Parathyroid adenoma (tissue), 2 donors: Measurements from ENCODE around the gene NCAPH2.

Source experiments
- H2AFZ ChIP-seq: fragments of 300-600 bp; sonication (generic); one replicate; pipeline ENCODE4 v1.7.0; 2017; ENCODE audit warnings: antibody characterized with exemption, mild to moderate bottlenecking
- H3K27ac ChIP-seq: fragments of 300-600 bp; sonication (generic); one replicate; pipeline ENCODE4 v1.7.0; 2017
- H3K27me3 ChIP-seq: fragments of 300-600 bp; sonication (generic); one replicate; pipeline ENCODE4 v1.7.0; 2017; ENCODE audit warnings: low read length; ENCODE audit not compliant: control insufficient read depth, insufficient read depth
- H3K36me3 ChIP-seq: fragments of 300-600 bp; sonication (generic); one replicate; pipeline ENCODE4 v1.7.0; 2017; ENCODE audit warnings: low read length; ENCODE audit not compliant: control insufficient read depth, insufficient read depth
- H3K4me1 ChIP-seq: fragments of 300-600 bp; sonication (generic); one replicate; pipeline ENCODE4 v1.7.0; 2017; ENCODE audit warnings: control low read depth
- H3K4me2 ChIP-seq: fragments of 300-600 bp; sonication (generic); one replicate; pipeline ENCODE4 v1.7.0; 2017; ENCODE audit warnings: low read length
- H3K4me3 ChIP-seq: fragments of 300-600 bp; sonication (generic); one replicate; pipeline ENCODE4 v1.7.0; 2017; ENCODE audit warnings: low read depth, low read length
- H3K79me2 ChIP-seq: fragments of 300-600 bp; sonication (generic); one replicate; pipeline ENCODE4 v1.7.0; 2017; ENCODE audit warnings: control low read depth
- H3K9ac ChIP-seq: fragments of 300-600 bp; sonication (generic); one replicate; pipeline ENCODE4 v1.7.0; 2017; ENCODE audit warnings: mild to moderate bottlenecking
- H3K9me3 ChIP-seq: fragments of 300-600 bp; sonication (generic); one replicate; pipeline ENCODE4 v1.7.0; 2017; ENCODE audit warnings: low read length; ENCODE audit not compliant: control insufficient read depth
- CTCF ChIP-seq: fragments of 300-600 bp; sonication (generic); IDR thresholded peaks from one replicate; pipeline ENCODE4 v1.7.0; 2017; ENCODE audit warnings: antibody characterized with exemption, mild to moderate bottlenecking
- donor health status: primary hyperparathyroidism.

The NCAPH2 gene

GRCh38 chr22:50561401-50562358, 53.7 kb downstream of the NCAPH2 start:
- TF ChIP-seq CTCF: no peak
- Histone ChIP-seq H3K27ac (no peak overlapping the region), H3K27me3 (no peaks in the 10 kb centered on the region), H3K4me2 (no peak overlapping the region), H2AFZ (no peak overlapping the region), H3K4me1 (no peaks in the 10 kb centered on the region), H3K9me3 (no peaks in the 10 kb centered on the region), H3K4me3 (no peak overlapping the region), H3K79me2 (no peaks in the 10 kb centered on the region), H3K9ac (no peak overlapping the region), H3K36me3 (no peaks in the 10 kb centered on the region)

GRCh38 chr22:50562523-50563412, 54.7 kb downstream of the NCAPH2 start, which contains the start of gene SYCE3:
Gene SYCE3, minus strand, starts transcription at chr22:50562919. Its CDS starts 6,514 bp downstream, at chr22:50556405.
- Histone ChIP-seq H3K4me2 (peak within 1 kb of the TSS; percentile 98), H3K9me3 (no peaks in the 10 kb centered on the region), H3K9ac (peak within 1 kb of the TSS; percentile 53), H3K27me3 (no peaks in the 10 kb centered on the region), H2AFZ (peak within 1 kb of the TSS; percentile 72), H3K79me2 (no peaks in the 10 kb centered on the region), H3K36me3 (no peaks in the 10 kb centered on the region), H3K27ac (peak within 1 kb of the TSS; percentile 93), H3K4me1 (no peaks in the 10 kb centered on the region), H3K4me3 (peak within 1 kb of the TSS; percentile 87)
- peak; percentile 91 for TF ChIP-seq CTCF

DNA sequence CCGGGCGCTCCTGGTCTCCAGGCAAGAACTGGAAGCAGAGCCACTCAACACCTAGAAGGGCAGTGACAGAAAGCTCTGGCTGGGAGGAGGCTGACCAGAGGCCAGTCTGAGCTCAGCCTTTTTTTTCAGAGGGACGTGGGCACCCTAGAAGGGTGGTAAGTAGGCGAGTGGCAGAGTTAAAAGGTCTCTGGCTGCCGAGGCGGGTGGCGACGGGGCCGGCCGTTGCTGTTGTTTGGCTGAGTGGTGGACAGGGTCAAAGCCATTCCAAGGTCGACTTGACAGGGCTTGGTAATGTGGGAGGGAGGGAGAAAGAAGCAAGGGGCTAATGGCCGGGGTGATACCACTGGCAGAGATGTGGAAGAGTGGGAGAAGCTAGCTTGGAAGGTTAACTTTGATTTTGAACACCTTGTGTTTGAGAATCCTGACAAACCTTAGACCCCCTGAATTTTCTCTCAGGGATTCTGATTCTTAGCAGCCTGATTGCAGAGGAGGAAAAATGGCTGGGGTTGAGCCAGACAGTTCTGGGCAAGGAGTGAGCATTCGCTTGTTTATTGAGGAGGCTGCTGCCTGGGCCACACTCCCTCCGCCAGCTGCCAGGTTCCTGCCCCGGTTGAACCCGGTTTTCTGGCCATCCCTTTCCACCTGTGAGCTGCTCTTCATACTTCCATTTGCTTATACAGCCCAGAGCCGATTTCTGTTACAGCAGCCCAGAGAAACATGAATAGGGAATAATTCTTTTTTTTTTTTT, 55.6 kb downstream of the NCAPH2 start:
- Histone ChIP-seq H3K4me1 (no peaks in the 10 kb centered on the region), H3K79me2 (no peaks in the 10 kb centered on the region), H3K4me2 (peak overlapping the region; percentile 98), H3K36me3 (no peaks in the 10 kb centered on the region), H3K27me3 (no peaks in the 10 kb centered on the region), H2AFZ (peak overlapping the region; percentile 72), H3K9ac (peak overlapping the region; percentile 53), H3K9me3 (no peaks in the 10 kb centered on the region), H3K4me3 (peak overlapping the region; percentile 87), H3K27ac (peak overlapping the region; percentile 93)
- TF ChIP-seq CTCF: no peak

- no peak for TF ChIP-seq CTCF
- Histone ChIP-seq H3K79me2 (no peaks in the 10 kb centered on the region), H3K4me2 (no peak overlapping the region), H3K4me3 (peak overlapping the region; percentile 87), H2AFZ (no peak overlapping the region), H3K9ac (no peak overlapping the region), H3K9me3 (no peaks in the 10 kb centered on the region), H3K27ac (peak overlapping the region; percentile 93), H3K36me3 (no peaks in the 10 kb centered on the region), H3K27me3 (no peaks in the 10 kb centered on the region), H3K4me1 (peaks cover under 1% of the 10 kb centered on the region)
These were observed 56.3 kb downstream of the NCAPH2 start for GRCh38 chr22:50564289-50564688.
